HG02571 (cell line): ENCODE results near the gene LYPLAL1.
A peak's percentile ranks its signal among the peaks of the same experiment; 100 is the strongest.
"Not testable (repeated sequence)": the region's sequence is repeated elsewhere in the genome, so short reads cannot be mapped to it uniquely, and the experiment has no call there.

ENCODE experiments used
- ATAC-seq: cut with Tn5 transposase; IDR thresholded peaks from one replicate; pipeline ENCODE4 v1.9.1; 2021; ENCODE audit warnings: mild to moderate bottlenecking, moderate library complexity; ENCODE audit not compliant: unreplicated experiment

LYPLAL1 gene

GRCh38 chr1:219209578-219209977 lies 35.9 kb downstream of the LYPLAL1 start:
- no peak for ATAC-seq

GRCh38 chr1:219210067-219210466 lies 36.4 kb downstream of the LYPLAL1 start:
- no peak for ATAC-seq

GRCh38 chr1:219215477-219215876 lies 41.8 kb downstream of the LYPLAL1 start:
- ATAC-seq = no peak

GRCh38 chr1:219220945-219221344 lies 47.3 kb downstream of the LYPLAL1 start:
- peak; percentile 93 for ATAC-seq

- no peak for ATAC-seq
Observed at GRCh38 chr1:219223496-219223895, 49.8 kb downstream of the LYPLAL1 start.

- no peak for ATAC-seq
Observed at GRCh38 chr1:219226196-219226595, 52.5 kb downstream of the LYPLAL1 start.

- no peak for ATAC-seq
Observed at GRCh38 chr1:219227360-219228057, 53.8 kb downstream of the LYPLAL1 start.

GRCh38 chr1:219228058-219228419 lies 54.4 kb downstream of the LYPLAL1 start:
- no peak for ATAC-seq

- ATAC-seq = no peak
Observed at GRCh38 chr1:219232890-219233289, 59.2 kb downstream of the LYPLAL1 start.

- ATAC-seq = no peak
Observed at GRCh38 chr1:219235903-219236481, 62.3 kb downstream of the LYPLAL1 start.

- ATAC-seq = no peak
Observed at GRCh38 chr1:219236933-219237610, 63.4 kb downstream of the LYPLAL1 start.

- ATAC-seq = no peak
Observed at GRCh38 chr1:219239518-219239917, 65.8 kb downstream of the LYPLAL1 start.

- ATAC-seq = no peak
Observed at GRCh38 chr1:219244864-219245263, 71.2 kb downstream of the LYPLAL1 start.

GRCh38 chr1:219247441-219247840 lies 73.8 kb downstream of the LYPLAL1 start:
- ATAC-seq = no peak

- ATAC-seq = not testable (repeated sequence)
Observed at GRCh38 chr1:219250468-219250867, 76.8 kb downstream of the LYPLAL1 start.

GRCh38 chr1:219257751-219258150 lies 84.1 kb downstream of the LYPLAL1 start:
- ATAC-seq = no peak

- ATAC-seq = no peak
Observed at GRCh38 chr1:219261454-219261853, 87.8 kb downstream of the LYPLAL1 start.
